ENCODE results near the gene ASL.
"Not testable (repeated sequence)": the region's sequence is repeated elsewhere in the genome, so short reads cannot be mapped to it uniquely, and the experiment has no call there.

The ASL gene

GRCh38 chr7:66119245-66119850 lies 43.7 kb downstream of the ASL start:
- DNase-seq (ENCODE audit: low read depth) = no peak

- no peak for DNase-seq (ENCODE audit: low read depth)
Observed at GRCh38 chr7:66123175-66123528, 47.5 kb downstream of the ASL start.

- DNase-seq (ENCODE audit: low read depth) = not testable (repeated sequence)
Observed at GRCh38 chr7:66124569-66124861, 48.9 kb downstream of the ASL start.

- no peak for DNase-seq (ENCODE audit: low read depth)
Observed at GRCh38 chr7:66125052-66125694, 49.6 kb downstream of the ASL start.

- not testable (repeated sequence) for DNase-seq (ENCODE audit: low read depth)
Observed at GRCh38 chr7:66125781-66126352, 50.2 kb downstream of the ASL start.

- DNase-seq (ENCODE audit: low read depth) = not testable (repeated sequence)
Observed at GRCh38 chr7:66127172-66127571, 51.6 kb downstream of the ASL start.

GRCh38 chr7:66138994-66139752 lies 63.6 kb downstream of the ASL start:
- DNase-seq (ENCODE audit: low read depth) = no peak

- no peak for DNase-seq (ENCODE audit: low read depth)
Observed at GRCh38 chr7:66140924-66141323, 65.3 kb downstream of the ASL start.

GRCh38 chr7:66142334-66142733 lies 66.7 kb downstream of the ASL start:
- no peak for DNase-seq (ENCODE audit: low read depth)

- DNase-seq (ENCODE audit: low read depth) = no peak
Observed at GRCh38 chr7:66142996-66143395, 67.4 kb downstream of the ASL start.
